Measurements from ENCODE around the gene RGS2. TPM values are rescaled to one million over a fixed set of nuclear protein-coding genes. Genes with fewer than 3 reads are reported as not detected.

Gene RGS2
- total RNA-seq, 2 experiments from 2014 or later = 9.7 to 10.6 TPM

DNA sequence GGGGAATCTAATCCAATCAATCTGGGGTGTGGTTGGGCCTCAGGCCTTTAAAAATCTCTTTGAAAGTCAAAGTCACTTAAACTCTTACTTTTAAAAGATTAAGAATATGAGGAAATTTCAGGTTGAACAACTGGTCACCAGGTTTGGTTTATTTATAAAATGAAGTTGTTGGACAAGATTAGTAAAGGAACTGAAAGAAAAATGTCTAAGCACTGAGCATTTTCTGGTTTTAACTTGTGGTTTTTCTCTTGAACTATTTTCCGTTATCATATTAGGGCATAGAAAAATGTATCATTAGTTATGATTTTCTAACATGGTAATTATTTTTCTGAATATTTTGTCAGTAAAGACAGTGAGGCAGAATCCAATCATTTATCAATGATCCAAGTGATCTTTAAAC lies 49.6 kb downstream of the RGS2 start:
- CTCF ChIA-PET = no interaction called here

GRCh38 chr1:192859808-192860207 lies 51.0 kb downstream of the RGS2 start:
- Mint-ChIP-seq H3K4me1 (peaks cover 5% of the 10 kb centered on the region), H3K36me3 (no peaks in the 10 kb centered on the region), H3K27me3 (no peaks in the 10 kb centered on the region), H3K27ac (no peak overlapping the region), H3K9me3 (ENCODE audit: low read depth) (no peaks in the 10 kb centered on the region), H3K4me3 (no peak overlapping the region)
- CTCF ChIA-PET = no interaction called here
- DNase-seq (no peak), ATAC-seq (no peak)

More for the DNA sequence above, 49.6 kb downstream of the RGS2 start:
- Mint-ChIP-seq H3K36me3 (no peaks in the 10 kb centered on the region), H3K9me3 (ENCODE audit: low read depth) (no peaks in the 10 kb centered on the region), H3K4me1 (peaks cover 5% of the 10 kb centered on the region), H3K4me3 (no peak overlapping the region), H3K27ac (no peak overlapping the region), H3K27me3 (no peaks in the 10 kb centered on the region)
- DNase-seq = no peak
- no peak for ATAC-seq

DNA sequence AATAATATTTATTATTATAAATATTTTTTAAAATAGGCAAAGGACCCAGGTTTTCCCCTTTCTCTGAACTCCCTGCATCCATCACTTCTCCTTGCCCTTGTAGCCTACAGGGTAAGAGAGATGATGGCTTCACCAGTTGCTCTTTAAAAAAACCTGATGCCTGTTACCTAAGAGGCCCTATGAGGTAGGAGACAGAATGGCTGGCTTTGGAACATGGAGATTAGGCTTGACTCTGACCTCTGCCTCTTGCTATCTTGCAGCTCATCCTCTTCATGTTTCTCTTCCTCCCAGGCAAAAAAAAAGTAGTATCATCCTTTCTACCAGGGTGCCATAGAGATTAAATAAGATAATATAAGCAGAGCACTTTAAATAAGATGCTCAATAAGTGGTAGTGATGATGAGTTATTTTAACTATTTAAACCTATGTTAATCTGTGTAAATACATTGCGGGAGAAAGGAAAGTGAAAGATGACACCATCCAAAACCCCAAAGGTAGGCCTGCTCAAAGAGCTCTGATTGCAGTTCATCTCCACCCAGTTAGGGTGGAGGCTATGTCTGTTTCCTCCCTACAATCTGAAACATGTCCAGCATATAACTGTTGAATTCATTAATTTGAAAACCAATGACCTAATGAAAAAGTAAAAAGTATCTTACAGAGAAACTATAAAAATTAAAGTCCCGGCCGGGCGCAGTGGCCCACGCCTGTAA lies 51.8 kb downstream of the RGS2 start:
- Mint-ChIP-seq H3K27me3 (no peaks in the 10 kb centered on the region), H3K27ac (no peak overlapping the region)

GRCh38 chr1:192861860-192862259 lies 53.0 kb downstream of the RGS2 start:
- H3K4me1 Mint-ChIP-seq = peaks cover 5% of the 10 kb centered on the region
- no peak overlapping the region for H3K4me3 Mint-ChIP-seq
- ATAC-seq (no peak), DNase-seq (no peak)
- no peak overlapping the region for H3K27ac Mint-ChIP-seq
- H3K27me3 Mint-ChIP-seq = no peaks in the 10 kb centered on the region
- CTCF ChIA-PET = interaction anchor here (1.1 kb wide), 1 partner anchor 55 kb away, joined by 4 read pairs; no protein-coding TSS in a partner anchor
- H3K9me3 Mint-ChIP-seq (ENCODE audit: low read depth) = no peaks in the 10 kb centered on the region
- no peaks in the 10 kb centered on the region for H3K36me3 Mint-ChIP-seq

More for the DNA sequence above, 51.8 kb downstream of the RGS2 start:
- H3K4me3 Mint-ChIP-seq = no peak overlapping the region
- DNase-seq (no peak), ATAC-seq (no peak)
- H3K4me1 Mint-ChIP-seq = peaks cover 5% of the 10 kb centered on the region
- CTCF ChIA-PET = no interaction called here
- no peaks in the 10 kb centered on the region for H3K36me3 Mint-ChIP-seq
- no peaks in the 10 kb centered on the region for H3K9me3 Mint-ChIP-seq (ENCODE audit: low read depth)

Other genes starting within 250 kb of the RGS2 start
- gene RGS1, start 233.3 kb upstream of the RGS2 start, total RNA-seq = 10 to 100 TPM; 27.1 to 35.7 TPM
- under 1 TPM; 0.12 to 0.37 TPM for gene RGS13, start 172.9 kb upstream of the RGS2 start, total RNA-seq